ENCODE data around the gene RNF138.
"Not testable (repeated sequence)": the region's sequence is repeated elsewhere in the genome, so short reads cannot be mapped to it uniquely, and the experiment has no call there.

RNF138 gene

DNA sequence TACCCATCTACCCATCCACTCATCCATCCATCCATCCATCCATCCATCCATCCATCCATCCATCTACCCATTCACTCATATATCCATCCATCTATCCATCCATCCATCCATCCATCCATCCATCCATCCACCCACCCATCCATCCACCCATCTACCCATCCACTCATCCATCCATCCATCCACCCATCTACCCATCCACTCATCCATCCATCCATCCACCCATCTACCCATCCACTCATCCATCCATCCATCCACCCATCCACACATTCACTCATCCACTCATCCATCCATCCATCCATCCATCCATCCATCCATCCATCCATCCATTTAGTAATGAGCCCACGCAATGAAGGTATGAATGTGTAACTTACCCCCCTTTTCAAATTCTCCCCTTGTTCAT lies 85.1 kb downstream of the RNF138 start:
- not testable (repeated sequence) for DNase-seq

DNA sequence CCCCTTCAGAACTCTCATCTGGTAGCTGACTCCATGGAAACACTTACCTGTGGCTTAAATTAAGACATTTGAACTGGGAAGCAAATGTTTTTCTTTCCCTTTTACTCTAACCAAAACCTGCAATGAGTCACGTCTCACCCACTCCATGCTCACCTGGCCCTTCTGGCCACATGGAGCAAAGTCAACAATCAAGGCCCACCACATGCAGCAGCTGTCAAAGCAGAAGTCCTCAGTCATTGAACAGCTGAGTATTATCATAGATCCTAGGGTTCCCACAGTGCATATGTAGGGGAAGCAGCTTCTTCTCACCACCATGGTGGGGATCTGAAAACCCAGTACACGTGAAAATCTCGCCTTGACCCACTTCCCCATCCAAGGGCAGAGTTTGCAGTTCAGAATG lies 85.9 kb downstream of the RNF138 start:
- DNase-seq: no peak

Measured in AML-193 (cell line).